Measurements from ENCODE around the gene LYVE1.

Gene LYVE1

DNA sequence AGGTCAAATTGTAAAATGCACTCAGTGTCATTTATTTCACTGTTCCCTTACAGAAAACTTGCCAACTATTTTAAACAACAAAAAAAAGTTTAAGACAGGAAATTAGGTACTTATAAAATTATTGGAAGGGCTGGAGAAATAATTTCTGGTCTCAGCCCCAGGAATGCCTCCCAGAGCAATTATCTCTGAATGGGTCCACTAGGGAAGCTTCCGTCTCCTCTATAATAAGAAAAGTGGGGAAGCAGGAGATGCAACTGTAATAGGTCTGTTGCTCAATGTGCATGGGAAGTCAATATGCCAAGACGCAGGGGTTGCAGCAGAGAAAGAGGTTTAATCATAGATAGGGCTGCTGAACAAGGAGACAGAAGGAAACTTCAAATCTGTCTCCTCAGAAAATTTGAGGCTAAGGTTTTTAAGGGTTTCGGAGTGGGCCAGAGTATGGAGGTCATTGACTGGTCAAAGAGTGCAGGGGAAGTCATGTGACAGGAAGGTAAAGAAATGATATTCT lies 16.6 kb downstream of the LYVE1 start:
- DNase-seq, result no peak

GRCh38 chr11:10551290-10551592 lies 17.2 kb downstream of the LYVE1 start:
- DNase-seq, result no peak

GRCh38 chr11:10550503-10551289 lies 17.8 kb downstream of the LYVE1 start:
- no peak for DNase-seq

DNA sequence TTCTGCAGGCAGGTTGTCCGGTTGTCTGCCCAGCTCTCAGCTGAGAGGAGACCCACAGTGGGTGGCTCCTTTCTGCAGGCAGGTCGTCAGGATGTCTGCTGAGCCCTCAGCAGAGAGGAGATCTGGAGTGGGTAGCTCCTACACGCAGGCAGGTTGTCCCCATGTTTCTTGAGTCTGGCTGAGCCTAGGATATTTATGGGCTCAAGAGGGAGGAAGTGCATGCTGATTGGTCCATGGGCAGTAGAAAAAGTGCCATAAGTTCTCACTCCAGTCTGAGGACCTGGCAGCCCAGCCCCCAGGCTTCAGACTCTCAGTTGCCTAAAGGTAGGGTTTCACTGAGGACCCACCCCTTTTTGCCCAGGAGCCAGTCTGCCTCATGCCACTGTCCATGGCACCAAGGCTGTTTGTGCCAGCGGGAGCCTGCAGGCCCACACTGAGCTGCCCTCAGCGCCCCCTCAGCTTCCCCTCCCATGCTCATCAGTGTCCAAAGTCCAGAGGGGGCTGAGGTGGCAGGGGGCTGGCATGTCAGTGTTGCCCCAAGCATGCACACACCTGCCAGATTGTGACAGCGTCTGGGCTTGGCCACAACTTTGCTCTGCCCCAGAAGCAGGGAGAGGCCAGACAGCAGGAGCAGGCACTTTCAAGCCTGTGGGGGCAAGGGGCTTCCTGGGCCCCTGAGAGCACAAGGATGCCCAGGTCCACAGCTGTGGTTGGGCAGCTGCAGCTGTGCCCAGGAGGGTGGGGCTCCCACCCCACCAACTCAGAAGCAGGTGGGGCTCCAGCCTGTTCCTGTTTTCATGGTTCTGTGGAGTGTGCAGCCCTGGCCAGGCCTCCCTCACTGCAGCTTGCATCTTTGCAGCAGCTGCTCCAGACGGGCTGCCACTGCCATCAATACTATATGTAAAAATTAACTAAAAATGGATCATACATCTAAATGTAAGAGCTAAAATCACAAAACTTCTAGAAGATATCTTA lies 23.7 kb downstream of the LYVE1 start:
- DNase-seq, result no peak

- DNase-seq, result no peak
Observed at GRCh38 chr11:10543782-10544181, 24.7 kb downstream of the LYVE1 start.

DNA sequence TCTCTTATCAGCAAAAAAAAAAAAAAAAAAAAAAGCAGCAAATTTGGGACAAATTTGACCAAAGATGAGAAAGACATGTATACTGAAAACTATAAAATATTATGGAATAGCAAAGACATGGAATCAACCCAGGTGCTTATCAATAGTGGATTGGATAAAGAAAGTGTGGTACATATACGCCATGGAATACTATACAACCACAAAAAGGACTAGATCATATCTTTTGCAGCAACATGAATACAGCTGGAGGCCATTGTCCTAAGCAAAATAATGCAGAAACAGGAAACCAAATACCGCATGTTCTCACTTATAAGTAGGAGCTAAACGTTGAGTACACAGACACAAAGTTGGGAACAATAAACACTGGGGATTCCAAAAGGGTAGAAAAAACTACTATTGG lies 25.7 kb downstream of the LYVE1 start:
- DNase-seq, result no peak

DNA sequence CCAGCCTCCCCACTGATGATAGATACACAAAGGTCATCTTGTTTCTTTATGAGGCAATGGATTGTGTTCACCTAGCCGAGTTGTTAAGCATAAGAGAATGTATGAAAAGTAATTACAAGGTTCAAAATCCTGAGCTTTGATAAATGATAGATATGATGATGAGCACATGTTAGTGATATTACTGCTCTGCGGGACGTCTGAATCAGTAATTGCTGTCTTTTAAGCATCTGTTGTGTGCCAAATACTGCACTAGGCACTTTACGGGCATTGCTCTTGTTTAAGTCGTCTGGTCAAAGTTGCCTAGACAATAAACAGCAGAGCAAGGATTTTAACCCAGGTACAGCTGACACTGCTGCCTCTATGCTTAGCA lies 26.9 kb downstream of the LYVE1 start:
- DNase-seq, result no peak

DNA sequence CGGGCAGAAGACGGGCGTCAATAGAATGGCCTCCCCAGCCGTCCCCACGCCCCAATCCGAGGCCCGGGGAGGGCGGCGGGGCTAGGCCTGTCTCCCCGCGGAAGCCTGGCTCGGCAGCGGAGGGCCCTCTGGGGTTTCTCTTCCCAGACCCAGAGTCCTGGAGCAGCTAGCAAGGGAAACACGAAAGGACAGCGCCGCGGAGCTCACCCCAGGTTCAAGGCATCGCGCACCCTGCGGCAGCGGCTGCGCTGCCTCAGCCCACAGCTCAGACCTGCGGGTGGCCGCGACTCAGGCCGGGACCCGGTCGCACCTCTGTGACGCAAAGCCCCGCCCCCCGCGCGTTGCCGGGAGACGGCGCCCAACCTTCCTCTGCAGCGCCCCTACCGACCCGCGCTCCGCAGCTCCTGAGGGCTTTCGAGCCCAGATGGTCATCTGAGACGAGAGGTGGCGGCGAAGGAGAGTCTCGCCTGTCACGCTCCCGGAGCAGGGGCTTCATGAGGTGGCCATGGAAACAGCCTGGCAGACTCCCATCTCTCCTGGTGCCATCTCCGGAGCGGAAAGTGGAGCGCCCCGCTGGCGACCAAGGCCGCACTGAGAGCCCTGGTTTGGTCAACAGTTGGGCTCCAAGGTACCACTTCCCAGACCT lies 27.4 kb downstream of the LYVE1 start, which contains the start of gene RNF141:
Gene RNF141 (minus strand): TSS at position 273 of the 646 bp plus-strand sequence. CDS start 7,029 bp downstream, outside the sequence.
- peak; percentile 96 for DNase-seq

GRCh38 chr11:10540546-10540914 lies 27.9 kb downstream of the LYVE1 start:
- DNase-seq, result no peak

DNA sequence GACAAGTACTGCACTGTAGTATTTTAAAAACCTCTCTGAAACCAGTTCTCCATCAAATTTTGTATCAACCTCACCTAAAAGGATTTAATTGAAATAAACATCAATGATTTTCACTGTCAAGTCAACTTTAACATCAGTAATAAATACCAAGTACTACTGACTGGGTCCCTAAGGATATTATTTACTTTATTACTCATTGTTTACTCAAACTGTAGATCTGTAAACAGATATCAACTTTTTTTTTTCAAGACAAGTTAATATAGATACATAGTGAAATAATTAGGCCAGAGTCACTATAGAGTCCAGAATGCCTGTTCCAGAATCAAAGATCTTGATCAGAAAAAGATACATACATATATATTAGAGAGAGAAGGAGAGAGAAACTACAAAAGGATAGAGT lies 29.1 kb downstream of the LYVE1 start:
- DNase-seq, result no peak

GRCh38 chr11:10538924-10539323 lies 29.5 kb downstream of the LYVE1 start:
- DNase-seq, result no peak

DNA sequence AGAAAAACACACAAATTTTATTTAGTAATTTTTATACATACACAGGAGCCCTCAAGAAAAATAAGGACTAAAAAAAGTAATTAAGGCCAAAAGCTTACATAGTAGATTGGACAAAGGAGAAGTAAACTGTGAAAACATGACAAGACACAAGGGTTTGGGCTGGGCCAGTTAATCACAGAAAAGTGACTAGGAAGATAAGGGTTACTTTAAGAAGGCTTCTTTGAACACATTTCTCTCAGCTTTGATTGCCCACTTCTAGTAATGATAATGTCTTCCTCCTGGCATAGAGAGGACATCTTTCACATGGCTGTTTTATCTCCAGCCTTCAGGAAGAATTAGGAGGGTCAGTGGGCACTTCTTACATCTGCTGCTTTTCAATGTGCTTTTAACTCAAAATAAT lies 30.9 kb downstream of the LYVE1 start:
- no peak for DNase-seq

DNA sequence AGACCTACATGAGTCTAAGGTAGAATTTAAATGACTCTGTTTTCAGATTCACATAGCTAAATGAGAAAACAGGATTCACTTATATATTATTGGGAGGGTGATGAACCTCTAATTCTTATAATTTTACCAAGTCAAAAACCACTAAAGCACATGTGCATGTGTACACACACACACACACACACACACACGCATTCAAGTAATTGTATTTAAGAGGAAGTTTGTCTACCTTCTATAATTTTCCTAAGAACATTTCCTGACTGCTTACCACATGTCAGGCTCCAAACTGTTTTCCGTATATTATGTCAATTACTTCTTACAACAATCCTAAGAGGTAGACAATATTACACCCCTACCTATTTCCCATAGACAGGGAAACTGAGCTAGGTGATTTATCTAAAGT lies 34.1 kb downstream of the LYVE1 start:
- no peak for DNase-seq

DNA sequence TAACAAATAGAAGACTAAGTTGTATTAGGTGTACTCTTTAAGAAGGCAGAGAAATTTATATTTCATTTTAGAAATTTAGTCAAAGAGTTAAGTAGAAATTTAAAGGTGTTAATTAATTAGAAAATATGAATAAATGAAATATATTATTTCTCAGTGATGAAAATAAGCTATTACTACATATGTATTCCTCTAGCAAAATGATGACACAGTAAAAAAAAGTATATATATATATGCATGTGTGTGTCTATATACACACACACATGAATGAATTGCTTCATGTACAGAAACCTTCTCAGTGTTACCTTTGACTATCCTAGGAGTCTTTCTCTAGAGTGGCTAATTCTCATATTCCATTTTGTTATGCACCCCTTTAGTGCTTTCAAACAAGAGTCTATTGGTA lies 35.1 kb downstream of the LYVE1 start:
- DNase-seq, result no peak

- DNase-seq, result no peak
Observed at GRCh38 chr11:10532526-10532925, 35.9 kb downstream of the LYVE1 start.

- DNase-seq, result no peak
Observed at GRCh38 chr11:10529279-10529678, 39.2 kb downstream of the LYVE1 start.

- DNase-seq, result no peak
Observed at GRCh38 chr11:10528121-10528520, 40.3 kb downstream of the LYVE1 start.

DNA sequence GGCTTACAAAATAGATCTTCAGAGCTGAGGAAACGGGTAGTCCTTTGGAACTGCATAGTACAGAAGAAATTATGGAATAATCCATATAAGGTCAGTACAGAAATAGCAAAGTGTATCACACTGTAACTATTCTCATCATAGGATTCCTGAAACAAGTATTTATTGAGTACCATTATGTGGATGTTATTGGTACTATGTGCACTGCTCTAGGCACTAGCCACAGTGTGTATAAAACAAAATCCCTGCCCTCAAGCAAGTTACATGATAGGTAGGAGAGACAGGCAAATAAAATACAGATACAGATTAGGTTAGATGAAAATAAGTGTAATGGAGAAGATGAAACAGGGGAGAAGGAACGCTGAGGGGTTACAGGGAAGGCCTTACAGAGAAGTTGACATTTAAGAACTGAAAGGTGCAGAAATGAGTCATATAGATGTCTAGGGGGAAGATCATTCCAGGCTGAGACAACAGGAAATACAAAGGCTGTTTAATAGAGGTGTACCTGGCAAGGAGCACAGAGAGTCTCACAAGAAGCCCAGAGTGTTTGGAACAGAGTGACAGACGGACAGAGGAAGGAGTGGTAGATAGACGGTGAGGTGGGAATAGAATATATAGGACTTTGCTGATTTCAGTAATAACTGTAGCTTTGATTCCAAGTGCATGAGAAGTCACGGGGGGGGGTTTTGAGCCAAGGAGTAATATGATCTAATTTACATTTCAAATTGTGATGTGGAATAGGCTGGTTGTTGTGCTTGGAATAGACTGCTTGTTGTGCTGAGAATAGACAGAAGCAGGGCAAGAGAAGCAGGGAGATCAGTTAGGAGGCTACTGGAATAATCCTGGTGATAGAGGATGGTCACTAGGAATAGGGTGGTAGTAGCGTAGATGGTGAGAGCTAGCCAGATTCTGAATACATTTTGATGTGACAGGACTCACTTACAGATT lies 41.2 kb downstream of the LYVE1 start:
- no peak for DNase-seq

GRCh38 chr11:10524471-10524870 lies 44.0 kb downstream of the LYVE1 start:
- DNase-seq, result no peak

DNA sequence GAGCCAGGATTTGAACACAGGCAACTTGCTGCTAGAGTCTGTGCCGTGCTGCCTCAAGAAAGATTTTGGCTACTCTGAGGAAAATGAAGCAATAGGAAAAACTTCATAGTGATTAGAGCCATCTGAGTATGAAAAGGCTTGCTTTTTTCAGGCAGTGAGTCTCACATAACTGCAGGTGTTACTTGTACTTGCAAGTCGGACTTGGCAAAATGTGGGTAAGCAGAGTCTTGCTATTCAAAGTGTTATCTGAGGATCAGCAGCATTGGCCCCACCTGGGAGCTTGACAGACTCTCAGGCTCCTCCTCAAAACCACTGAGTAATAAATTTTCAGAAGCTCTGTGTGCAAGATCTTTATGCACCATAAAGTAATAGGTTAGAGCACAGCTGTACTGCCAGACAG lies 45.5 kb downstream of the LYVE1 start:
- no peak for DNase-seq

GRCh38 chr11:10522276-10522675 lies 46.2 kb downstream of the LYVE1 start:
- no peak for DNase-seq

- no peak for DNase-seq
Observed at GRCh38 chr11:10520562-10520961, 47.9 kb downstream of the LYVE1 start.
